Keratinocyte (primary cell): ENCODE measurements around the gene BTBD16.

Experiments
- EZH2 ChIP-seq: IDR thresholded peaks from one replicate; pipeline ENCODE4 v1.6.1; 2012; ENCODE audit warnings: inconsistent platforms, mild to moderate bottlenecking, low read length, moderate library complexity
- TF ChIP-seq, protein P1 (sequence below), 3 experiments: IDR thresholded peaks in 1 of 3; conservative IDR thresholded peaks in 1 of 3; optimal IDR thresholded peaks in 1 of 3; 2 replicates in 2 of 3; 3 replicates in 1 of 3; pipeline versions ENCODE3 to v1.5.1; 2011; ENCODE audit warnings: low read length in 3 of 3, mild to moderate bottlenecking in 3 of 3, moderate library complexity in 2 of 3, control low read depth in 1 of 3, inconsistent platforms in 1 of 3; ENCODE audit not compliant: insufficient read depth in 2 of 3; ENCODE audit errors: extremely low read depth in 1 of 3

DNA sequence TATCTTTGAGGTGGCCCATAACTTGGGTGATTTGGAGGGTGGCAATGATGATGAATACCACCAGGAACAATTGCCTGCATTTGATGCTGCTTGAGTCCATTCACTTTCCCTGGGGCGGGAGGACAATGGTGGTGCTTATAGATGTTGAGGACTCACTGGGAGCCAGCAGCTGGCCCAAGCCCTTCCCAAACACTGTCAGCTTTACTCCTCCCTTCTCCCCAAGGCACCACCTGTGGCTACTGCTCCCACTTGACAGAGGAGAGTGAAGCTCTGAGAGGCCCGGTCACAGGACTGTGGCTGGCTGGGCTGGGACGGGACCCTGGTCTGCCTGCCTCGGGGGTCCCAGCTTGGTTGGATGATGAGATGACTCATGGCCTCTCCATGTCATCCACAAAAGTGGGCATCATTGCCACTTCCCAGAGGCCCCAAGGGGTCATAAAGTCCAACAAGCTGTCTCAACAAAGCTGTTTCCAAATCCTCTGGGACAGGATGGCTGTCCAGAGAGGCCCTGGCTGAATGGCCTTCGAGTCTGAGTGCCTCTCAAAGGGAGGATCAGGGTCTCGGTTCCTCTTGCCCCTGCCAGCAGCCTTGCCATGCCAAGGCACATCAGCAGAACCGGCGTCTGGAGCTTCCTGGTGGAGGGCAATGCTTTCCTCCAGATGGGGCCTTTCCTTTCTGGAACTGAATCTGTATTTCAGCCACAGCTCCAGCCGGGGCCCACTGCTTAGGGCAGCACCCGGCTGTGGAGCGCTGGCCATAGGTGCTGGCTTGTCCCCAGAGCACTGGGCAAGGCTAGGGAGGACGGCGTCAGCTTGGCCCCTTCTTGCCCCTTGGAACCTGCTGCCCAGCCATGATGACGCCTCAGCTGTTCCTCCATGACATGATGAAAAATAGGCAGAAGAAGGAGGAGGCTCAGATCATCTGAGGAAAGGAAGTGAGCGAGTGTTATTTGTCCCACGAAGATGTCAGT is 56.4 kb downstream of the BTBD16 start:
- TF ChIP-seq, protein P1, sequence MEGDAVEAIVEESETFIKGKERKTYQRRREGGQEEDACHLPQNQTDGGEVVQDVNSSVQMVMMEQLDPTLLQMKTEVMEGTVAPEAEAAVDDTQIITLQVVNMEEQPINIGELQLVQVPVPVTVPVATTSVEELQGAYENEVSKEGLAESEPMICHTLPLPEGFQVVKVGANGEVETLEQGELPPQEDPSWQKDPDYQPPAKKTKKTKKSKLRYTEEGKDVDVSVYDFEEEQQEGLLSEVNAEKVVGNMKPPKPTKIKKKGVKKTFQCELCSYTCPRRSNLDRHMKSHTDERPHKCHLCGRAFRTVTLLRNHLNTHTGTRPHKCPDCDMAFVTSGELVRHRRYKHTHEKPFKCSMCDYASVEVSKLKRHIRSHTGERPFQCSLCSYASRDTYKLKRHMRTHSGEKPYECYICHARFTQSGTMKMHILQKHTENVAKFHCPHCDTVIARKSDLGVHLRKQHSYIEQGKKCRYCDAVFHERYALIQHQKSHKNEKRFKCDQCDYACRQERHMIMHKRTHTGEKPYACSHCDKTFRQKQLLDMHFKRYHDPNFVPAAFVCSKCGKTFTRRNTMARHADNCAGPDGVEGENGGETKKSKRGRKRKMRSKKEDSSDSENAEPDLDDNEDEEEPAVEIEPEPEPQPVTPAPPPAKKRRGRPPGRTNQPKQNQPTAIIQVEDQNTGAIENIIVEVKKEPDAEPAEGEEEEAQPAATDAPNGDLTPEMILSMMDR (optimal IDR thresholded peaks at IDR 0.05 in 1 of 3, IDR thresholded peaks at IDR 0.05 in 1 of 3, conservative IDR thresholded peaks at IDR 0.05 in 1 of 3; ENCODE audit: extremely low read depth in 1 of 3, insufficient read depth in 2 of 3, low read length in 3 of 3) = no peak
- no peak for TF ChIP-seq EZH2
